Vagina (tissue), 2 donors: ENCODE data around the gene CBFA2T2.

Experiments used
- POLR2A ChIP-seq, 2 donors: fragments of 450-650 bp; IDR thresholded peaks; one replicate each; pipeline ENCODE4 v1.6.1; 2017; ENCODE audit warnings: antibody characterized with exemption in 2 of 2, mild to moderate bottlenecking in 2 of 2, moderate library complexity in 2 of 2
- POLR2AphosphoS5 ChIP-seq, 2 donors: sonication (generic); formaldehyde crosslinking; IDR thresholded peaks; one replicate each; pipeline ENCODE4 v1.9.0; 2017; ENCODE audit warnings: antibody characterized with exemption in 2 of 2, mild to moderate bottlenecking in 2 of 2, low read depth in 1 of 2; ENCODE audit not compliant: insufficient read depth in 1 of 2
- TF ChIP-seq, protein P1 (sequence below), 3 experiments: fragments of 450-650 bp in 2 of 3; fragments of 200-600 bp in 1 of 3; sonication (generic) in 1 of 3; IDR thresholded peaks; one replicate each; pipeline ENCODE4 v1.5.1; 2017 to 2019; ENCODE audit warnings: antibody characterized with exemption in 3 of 3, mild to moderate bottlenecking in 2 of 3, moderate library complexity in 2 of 3

DNA sequence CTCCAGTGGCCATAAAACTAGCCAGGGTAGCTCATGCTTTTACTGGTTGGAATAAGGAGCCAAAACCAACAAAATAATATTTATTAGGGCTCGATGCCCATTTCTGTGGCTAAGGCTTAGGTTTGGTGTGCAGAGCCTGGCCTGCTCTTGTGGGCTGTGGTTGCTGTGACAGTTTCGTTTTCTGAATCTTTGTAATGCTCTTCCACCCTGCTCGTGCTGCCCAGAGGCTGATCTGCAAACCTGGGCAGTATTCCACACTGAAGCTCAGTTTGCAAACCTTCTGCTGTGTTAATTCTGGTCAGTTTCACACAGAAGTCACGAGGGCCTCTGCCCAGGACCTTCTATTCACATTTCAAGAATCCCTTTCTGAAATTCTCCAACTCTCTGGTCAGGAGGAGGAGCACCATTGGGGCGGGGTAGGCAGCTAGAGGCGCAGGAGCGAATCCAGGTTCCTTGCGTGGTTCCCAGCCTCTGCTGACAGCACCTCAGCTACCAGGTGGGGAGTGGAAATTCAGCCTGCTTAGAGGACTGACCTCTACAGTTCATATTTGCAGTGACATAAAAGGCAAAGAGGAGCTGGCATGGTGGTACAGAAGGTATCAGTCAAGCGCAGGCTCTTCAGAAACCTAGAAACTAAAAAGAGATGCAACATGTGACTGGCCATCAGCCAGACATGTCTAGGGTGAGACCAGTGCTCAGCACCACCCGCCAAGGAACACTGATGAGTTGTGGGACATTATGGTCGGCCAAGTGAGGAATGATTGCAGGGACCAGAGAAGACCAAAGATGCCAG lies 157.9 kb downstream of the CBFA2T2 start:
- TF ChIP-seq, protein P1, sequence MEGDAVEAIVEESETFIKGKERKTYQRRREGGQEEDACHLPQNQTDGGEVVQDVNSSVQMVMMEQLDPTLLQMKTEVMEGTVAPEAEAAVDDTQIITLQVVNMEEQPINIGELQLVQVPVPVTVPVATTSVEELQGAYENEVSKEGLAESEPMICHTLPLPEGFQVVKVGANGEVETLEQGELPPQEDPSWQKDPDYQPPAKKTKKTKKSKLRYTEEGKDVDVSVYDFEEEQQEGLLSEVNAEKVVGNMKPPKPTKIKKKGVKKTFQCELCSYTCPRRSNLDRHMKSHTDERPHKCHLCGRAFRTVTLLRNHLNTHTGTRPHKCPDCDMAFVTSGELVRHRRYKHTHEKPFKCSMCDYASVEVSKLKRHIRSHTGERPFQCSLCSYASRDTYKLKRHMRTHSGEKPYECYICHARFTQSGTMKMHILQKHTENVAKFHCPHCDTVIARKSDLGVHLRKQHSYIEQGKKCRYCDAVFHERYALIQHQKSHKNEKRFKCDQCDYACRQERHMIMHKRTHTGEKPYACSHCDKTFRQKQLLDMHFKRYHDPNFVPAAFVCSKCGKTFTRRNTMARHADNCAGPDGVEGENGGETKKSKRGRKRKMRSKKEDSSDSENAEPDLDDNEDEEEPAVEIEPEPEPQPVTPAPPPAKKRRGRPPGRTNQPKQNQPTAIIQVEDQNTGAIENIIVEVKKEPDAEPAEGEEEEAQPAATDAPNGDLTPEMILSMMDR (IDR thresholded peaks at IDR 0.05) = no peak
- no peak for TF ChIP-seq POLR2A (IDR thresholded peaks at IDR 0.05)
- TF ChIP-seq POLR2AphosphoS5 (IDR thresholded peaks at IDR 0.05; ENCODE audit: insufficient read depth in 1 of 2, low read depth in 1 of 2) = no peak
